Stimulated activated naive CD8-positive, alpha-beta T cell treated with anti-CD3 and anti-CD28 coated beads, Interleukin-15, Interleukin-2, amounts not matched to agents 100 ng/mL and 50 ng/mL, for 24 hours (primary cell): ENCODE results near the gene AFTPH.

Experiments
- H3K27ac Mint-ChIP-seq: one replicate; pipeline ENCODE4 v1.8.0; 2021; ENCODE audit warnings: mild to moderate bottlenecking, mixed read lengths
- H3K27me3 Mint-ChIP-seq: one replicate; pipeline ENCODE4 v1.8.0; 2021; ENCODE audit warnings: mixed read lengths
- H3K36me3 Mint-ChIP-seq: one replicate; pipeline ENCODE4 v1.8.0; 2021; ENCODE audit warnings: low read depth, mixed read lengths
- H3K4me1 Mint-ChIP-seq: one replicate; pipeline ENCODE4 v1.8.0; 2021; ENCODE audit warnings: low read depth, mixed read lengths
- H3K4me3 Mint-ChIP-seq: one replicate; pipeline ENCODE4 v1.8.0; 2021; ENCODE audit warnings: mild to moderate bottlenecking, mixed read lengths
- H3K9me3 Mint-ChIP-seq: one replicate; pipeline ENCODE4 v1.8.0; 2021; ENCODE audit warnings: mixed read lengths

AFTPH gene

GRCh38 chr2:64523666-64524603 is at the start of gene AFTPH:
TSS of gene AFTPH (plus strand) at chr2:64524328. CDS start at chr2:64551475, 27,147 bp downstream.
- H3K4me1 Mint-ChIP-seq: peaks cover 49% of the 10 kb centered on the region
- peak within 1 kb of the TSS; percentile 97 for H3K4me3 Mint-ChIP-seq
- H3K27me3 Mint-ChIP-seq: no peaks in the 10 kb centered on the region
- H3K36me3 Mint-ChIP-seq: peaks cover 13% of the 10 kb centered on the region
- no peaks in the 10 kb centered on the region for H3K9me3 Mint-ChIP-seq
- peak within 1 kb of the TSS; percentile 100 for H3K27ac Mint-ChIP-seq

- peaks cover 3% of the 10 kb centered on the region for H3K27me3 Mint-ChIP-seq
- no peaks in the 10 kb centered on the region for H3K36me3 Mint-ChIP-seq
- no peak overlapping the region for H3K27ac Mint-ChIP-seq
- H3K9me3 Mint-ChIP-seq: no peaks in the 10 kb centered on the region
- peaks cover 17% of the 10 kb centered on the region for H3K4me1 Mint-ChIP-seq
- no peak overlapping the region for H3K4me3 Mint-ChIP-seq
These were observed 49.5 kb upstream of the AFTPH start for GRCh38 chr2:64474636-64475035.

- Mint-ChIP-seq H3K4me1 (peaks cover 19% of the 10 kb centered on the region), H3K4me3 (no peak overlapping the region), H3K9me3 (no peaks in the 10 kb centered on the region), H3K27me3 (peaks cover 3% of the 10 kb centered on the region), H3K27ac (no peak overlapping the region), H3K36me3 (no peaks in the 10 kb centered on the region)
These were observed 47.1 kb upstream of the AFTPH start for GRCh38 chr2:64477037-64477436.

GRCh38 chr2:64477979-64478378 is 46.1 kb upstream of the AFTPH start:
- Mint-ChIP-seq H3K27ac (no peak overlapping the region), H3K36me3 (no peaks in the 10 kb centered on the region), H3K9me3 (no peaks in the 10 kb centered on the region), H3K4me1 (peaks cover 19% of the 10 kb centered on the region), H3K27me3 (peaks cover 3% of the 10 kb centered on the region), H3K4me3 (no peak overlapping the region)

GRCh38 chr2:64478502-64479230 is 45.5 kb upstream of the AFTPH start:
- Mint-ChIP-seq H3K27ac (peak overlapping the region; percentile 19), H3K27me3 (peaks cover 3% of the 10 kb centered on the region), H3K4me1 (peaks cover 19% of the 10 kb centered on the region), H3K9me3 (no peaks in the 10 kb centered on the region), H3K4me3 (no peak overlapping the region), H3K36me3 (no peaks in the 10 kb centered on the region)

GRCh38 chr2:64479259-64480117 is 44.6 kb upstream of the AFTPH start:
- H3K4me3 Mint-ChIP-seq: no peak overlapping the region
- peak overlapping the region; percentile 19 for H3K27ac Mint-ChIP-seq
- peaks cover 3% of the 10 kb centered on the region for H3K27me3 Mint-ChIP-seq
- peaks cover 19% of the 10 kb centered on the region for H3K4me1 Mint-ChIP-seq
- no peaks in the 10 kb centered on the region for H3K36me3 Mint-ChIP-seq
- H3K9me3 Mint-ChIP-seq: no peaks in the 10 kb centered on the region

- Mint-ChIP-seq H3K36me3 (no peaks in the 10 kb centered on the region), H3K27me3 (no peaks in the 10 kb centered on the region), H3K4me1 (peaks cover 19% of the 10 kb centered on the region), H3K27ac (no peak overlapping the region), H3K9me3 (no peaks in the 10 kb centered on the region), H3K4me3 (no peak overlapping the region)
These were observed 42.5 kb upstream of the AFTPH start for GRCh38 chr2:64481665-64482064.

- Mint-ChIP-seq H3K36me3 (no peaks in the 10 kb centered on the region), H3K27me3 (no peaks in the 10 kb centered on the region), H3K27ac (no peak overlapping the region), H3K4me3 (no peak overlapping the region), H3K4me1 (peaks cover 19% of the 10 kb centered on the region), H3K9me3 (no peaks in the 10 kb centered on the region)
These were observed 41.9 kb upstream of the AFTPH start for GRCh38 chr2:64482243-64482642.

GRCh38 chr2:64482765-64483504 is 41.2 kb upstream of the AFTPH start:
- H3K4me1 Mint-ChIP-seq: peaks cover 19% of the 10 kb centered on the region
- no peak overlapping the region for H3K4me3 Mint-ChIP-seq
- H3K27me3 Mint-ChIP-seq: peaks cover 5% of the 10 kb centered on the region
- H3K9me3 Mint-ChIP-seq: no peaks in the 10 kb centered on the region
- H3K27ac Mint-ChIP-seq: no peak overlapping the region
- H3K36me3 Mint-ChIP-seq: no peaks in the 10 kb centered on the region

- Mint-ChIP-seq H3K27me3 (peaks cover 5% of the 10 kb centered on the region), H3K4me1 (peaks cover 11% of the 10 kb centered on the region), H3K4me3 (no peak overlapping the region), H3K9me3 (no peaks in the 10 kb centered on the region), H3K36me3 (no peaks in the 10 kb centered on the region), H3K27ac (no peak overlapping the region)
These were observed 38.8 kb upstream of the AFTPH start for GRCh38 chr2:64485331-64485730.

GRCh38 chr2:64485961-64486360 is 38.2 kb upstream of the AFTPH start:
- Mint-ChIP-seq H3K4me3 (no peak overlapping the region), H3K36me3 (no peaks in the 10 kb centered on the region), H3K27ac (no peak overlapping the region), H3K27me3 (peaks cover 5% of the 10 kb centered on the region), H3K9me3 (no peaks in the 10 kb centered on the region), H3K4me1 (peaks cover 11% of the 10 kb centered on the region)

- no peaks in the 10 kb centered on the region for H3K36me3 Mint-ChIP-seq
- H3K27me3 Mint-ChIP-seq: peaks cover 5% of the 10 kb centered on the region
- no peak overlapping the region for H3K27ac Mint-ChIP-seq
- no peaks in the 10 kb centered on the region for H3K9me3 Mint-ChIP-seq
- peaks cover 11% of the 10 kb centered on the region for H3K4me1 Mint-ChIP-seq
- H3K4me3 Mint-ChIP-seq: no peak overlapping the region
These were observed 36.7 kb upstream of the AFTPH start for GRCh38 chr2:64487256-64488049.

GRCh38 chr2:64488050-64488974 is 35.8 kb upstream of the AFTPH start:
- Mint-ChIP-seq H3K4me1 (peaks cover 11% of the 10 kb centered on the region), H3K27ac (no peak overlapping the region), H3K36me3 (no peaks in the 10 kb centered on the region), H3K4me3 (no peak overlapping the region), H3K9me3 (no peaks in the 10 kb centered on the region), H3K27me3 (peaks cover 9% of the 10 kb centered on the region)
